K562 (cell line): ENCODE results near the gene PLEKHA6.

Experiments
- BACH1 ChIP-seq: fragments of 200-800 bp; sonication (Bioruptor generic); IDR thresholded peaks from 2 replicates; pipeline ENCODE4 v1.6.1; 2016; ENCODE audit warnings: missing genetic modification characterization, missing compliant biosample characterization
- KDM5B ChIP-seq: fragments of 200-600 bp; sonication (generic); IDR thresholded peaks from 2 replicates; pipeline ENCODE4 v1.6.1; 2012; ENCODE audit warnings: low read depth, mild to moderate bottlenecking, moderate library complexity, low read length, control low read depth, inconsistent platforms; ENCODE audit not compliant: insufficient replicate concordance
- PML ChIP-seq: IDR thresholded peaks from 2 replicates; pipeline ENCODE4 v1.6.1; 2012; ENCODE audit warnings: low read length, inconsistent platforms
- POLR2A ChIP-seq: fragments of 450-650 bp; conservative IDR thresholded peaks from 2 replicates; pipeline ENCODE4 v1.6.1; 2016
- POLR2AphosphoS2 ChIP-seq: IDR thresholded peaks from 2 replicates; pipeline ENCODE4 v1.6.1; 2012; ENCODE audit warnings: low read length, improper control_type of control experiment
- POLR2AphosphoS5 ChIP-seq: IDR thresholded peaks from 2 replicates; pipeline ENCODE4 v1.6.1; 2011; ENCODE audit warnings: mild to moderate bottlenecking, low read depth, low read length, moderate library complexity; ENCODE audit not compliant: control insufficient read depth, insufficient read depth
- RFX5 ChIP-seq: IDR thresholded peaks from 2 replicates; pipeline ENCODE4 v1.6.1; 2011; ENCODE audit warnings: low read depth, mild to moderate bottlenecking, improper control_type of control experiment, low read length
- TF ChIP-seq, protein P1 (sequence below): sonication (generic); formaldehyde crosslinking; IDR thresholded peaks from 2 replicates; pipeline ENCODE4 v1.5.0; 2020; ENCODE audit warnings: missing genetic modification reagents
- TF ChIP-seq, protein P2 (sequence below), 3 experiments: IDR thresholded peaks in 2 of 3; conservative IDR thresholded peaks in 1 of 3; 2 replicates each; pipeline ENCODE4 v1.5.1; 2011 to 2012; ENCODE audit warnings: low read length in 3 of 3, mild to moderate bottlenecking in 3 of 3, control low read depth in 2 of 3, improper control_type of control experiment in 1 of 3, inconsistent platforms in 1 of 3, low read depth in 1 of 3, mixed read lengths in 1 of 3, moderate library complexity in 1 of 3; ENCODE audit not compliant: insufficient read depth in 2 of 3
- TF ChIP-seq, protein P3 (sequence below): fragments of 250-450 bp; sonication (Bioruptor Pico); IDR thresholded peaks from 2 replicates; pipeline ENCODE4 v1.5.1; 2021; ENCODE audit warnings: mild to moderate bottlenecking

GRCh38 chr1:204255225-204255624, 104.5 kb downstream of the PLEKHA6 start:
- TF ChIP-seq, protein P1, sequence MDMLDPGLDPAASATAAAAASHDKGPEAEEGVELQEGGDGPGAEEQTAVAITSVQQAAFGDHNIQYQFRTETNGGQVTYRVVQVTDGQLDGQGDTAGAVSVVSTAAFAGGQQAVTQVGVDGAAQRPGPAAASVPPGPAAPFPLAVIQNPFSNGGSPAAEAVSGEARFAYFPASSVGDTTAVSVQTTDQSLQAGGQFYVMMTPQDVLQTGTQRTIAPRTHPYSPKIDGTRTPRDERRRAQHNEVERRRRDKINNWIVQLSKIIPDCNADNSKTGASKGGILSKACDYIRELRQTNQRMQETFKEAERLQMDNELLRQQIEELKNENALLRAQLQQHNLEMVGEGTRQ (CRISPR knock-in tag): no peak
- TF ChIP-seq PML (no peak), BACH1 (tag) (no peak), POLR2A (no peak), POLR2AphosphoS2 (no peak), KDM5B (no peak), POLR2AphosphoS5 (no peak), RFX5 (no peak)
- TF ChIP-seq, protein P2, sequence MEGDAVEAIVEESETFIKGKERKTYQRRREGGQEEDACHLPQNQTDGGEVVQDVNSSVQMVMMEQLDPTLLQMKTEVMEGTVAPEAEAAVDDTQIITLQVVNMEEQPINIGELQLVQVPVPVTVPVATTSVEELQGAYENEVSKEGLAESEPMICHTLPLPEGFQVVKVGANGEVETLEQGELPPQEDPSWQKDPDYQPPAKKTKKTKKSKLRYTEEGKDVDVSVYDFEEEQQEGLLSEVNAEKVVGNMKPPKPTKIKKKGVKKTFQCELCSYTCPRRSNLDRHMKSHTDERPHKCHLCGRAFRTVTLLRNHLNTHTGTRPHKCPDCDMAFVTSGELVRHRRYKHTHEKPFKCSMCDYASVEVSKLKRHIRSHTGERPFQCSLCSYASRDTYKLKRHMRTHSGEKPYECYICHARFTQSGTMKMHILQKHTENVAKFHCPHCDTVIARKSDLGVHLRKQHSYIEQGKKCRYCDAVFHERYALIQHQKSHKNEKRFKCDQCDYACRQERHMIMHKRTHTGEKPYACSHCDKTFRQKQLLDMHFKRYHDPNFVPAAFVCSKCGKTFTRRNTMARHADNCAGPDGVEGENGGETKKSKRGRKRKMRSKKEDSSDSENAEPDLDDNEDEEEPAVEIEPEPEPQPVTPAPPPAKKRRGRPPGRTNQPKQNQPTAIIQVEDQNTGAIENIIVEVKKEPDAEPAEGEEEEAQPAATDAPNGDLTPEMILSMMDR (IDR thresholded peaks at IDR 0.05 in 2 of 3, conservative IDR thresholded peaks at IDR 0.05 in 1 of 3; ENCODE audit: insufficient read depth in 2 of 3, low read depth in 1 of 3, low read length in 3 of 3): no peak
- TF ChIP-seq, protein P3, sequence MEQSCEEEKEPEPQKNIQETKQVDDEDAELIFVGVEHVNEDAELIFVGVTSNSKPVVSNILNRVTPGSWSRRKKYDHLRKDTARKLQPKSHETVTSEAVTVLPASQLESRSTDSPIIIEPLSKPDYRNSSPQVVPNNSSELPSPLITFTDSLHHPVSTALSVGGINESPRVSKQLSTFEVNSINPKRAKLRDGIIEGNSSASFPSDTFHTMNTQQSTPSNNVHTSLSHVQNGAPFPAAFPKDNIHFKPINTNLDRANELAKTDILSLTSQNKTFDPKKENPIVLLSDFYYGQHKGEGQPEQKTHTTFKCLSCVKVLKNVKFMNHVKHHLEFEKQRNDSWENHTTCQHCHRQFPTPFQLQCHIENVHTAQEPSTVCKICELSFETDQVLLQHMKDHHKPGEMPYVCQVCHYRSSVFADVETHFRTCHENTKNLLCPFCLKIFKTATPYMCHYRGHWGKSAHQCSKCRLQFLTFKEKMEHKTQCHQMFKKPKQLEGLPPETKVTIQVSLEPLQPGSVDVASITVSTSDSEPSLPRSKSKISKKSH: no peak
